Uterus (tissue), 4 donors: ENCODE data around the gene RNF32. TPM values are rescaled to one million over a fixed set of nuclear protein-coding genes. Genes with fewer than 3 reads are reported as not detected.
"Not testable (repeated sequence)": the region's sequence is repeated elsewhere in the genome, so short reads cannot be mapped to it uniquely, and the experiment has no call there.

Source experiments
- DNase-seq, 2 donors: peaks; one replicate each; pipeline ENCODE4 v3.0.0-alpha.2; 2019 to 2020
- H3K27ac ChIP-seq, 2 donors: fragments of 200-600 bp; sonication (generic); 1 replicate in 1 of 2; 2 replicates in 1 of 2; pipeline ENCODE4 v1.5.1; 2016 to 2018
- H3K27me3 ChIP-seq, 2 donors: fragments of 200-600 bp; sonication (generic); one replicate each; pipeline ENCODE4 v1.5.1; 2018 to 2019; ENCODE audit warnings: control low read depth in 1 of 2
- H3K36me3 ChIP-seq, 2 donors: fragments of 200-600 bp; sonication (generic); one replicate each; pipeline ENCODE4 v1.5.1; 2019; ENCODE audit warnings: control low read depth in 1 of 2
- H3K4me1 ChIP-seq, 2 donors: fragments of 200-600 bp; sonication (generic); one replicate each; pipeline ENCODE4 v1.5.1; 2018 to 2019; ENCODE audit warnings: control low read depth in 1 of 2
- H3K4me3 ChIP-seq, 2 donors: fragments of 200-600 bp; sonication (generic); 1 replicate in 1 of 2; 2 replicates in 1 of 2; pipeline ENCODE4 v1.5.1; 2018 to 2019; ENCODE audit warnings: mild to moderate bottlenecking in 1 of 2
- H3K9me3 ChIP-seq, 2 donors: fragments of 200-600 bp; sonication (generic); one replicate each; pipeline ENCODE4 v1.5.1; 2019; ENCODE audit warnings: control low read depth in 1 of 2
- CTCF ChIP-seq, 4 experiments: fragments of 200-600 bp in 2 of 4; fragments of 450-650 bp in 2 of 4; sonication (generic) in 2 of 4; IDR thresholded peaks; one replicate each; pipeline ENCODE4 v1.5.1; 2016 to 2019; ENCODE audit warnings: antibody characterized with exemption in 4 of 4, mild to moderate bottlenecking in 2 of 4, moderate library complexity in 1 of 4
- POLR2A ChIP-seq, 2 donors: fragments of 450-650 bp; IDR thresholded peaks; one replicate each; pipeline ENCODE4 v1.6.1; 2016; ENCODE audit warnings: antibody characterized with exemption in 2 of 2, mild to moderate bottlenecking in 1 of 2, moderate library complexity in 1 of 2
- intact Hi-C: fragments of 100-400 bp; cut with DNase I; formaldehyde crosslinking; loops from one replicate; pipeline ENCODE4 v1.15.1; 2023; ENCODE audit warnings: low total_unique reads
- total RNA-seq, 4 donors: library from RNA; depleted of rRNA in 3 of 4; stranded (reverse); fragments of >200 nt in 3 of 4; gene quantifications; one replicate each; pipeline versions ENCODE4 v1.1.0 to v1.2.4, GENCODE V29; 2014 to 2023
- donor health status: DM: yes; HTN: yes; CAD: no.

RNF32 gene
- total RNA-seq, 4 donors from 2014 or later = 0.41 to 0.58 TPM; not detected in 2

DNA sequence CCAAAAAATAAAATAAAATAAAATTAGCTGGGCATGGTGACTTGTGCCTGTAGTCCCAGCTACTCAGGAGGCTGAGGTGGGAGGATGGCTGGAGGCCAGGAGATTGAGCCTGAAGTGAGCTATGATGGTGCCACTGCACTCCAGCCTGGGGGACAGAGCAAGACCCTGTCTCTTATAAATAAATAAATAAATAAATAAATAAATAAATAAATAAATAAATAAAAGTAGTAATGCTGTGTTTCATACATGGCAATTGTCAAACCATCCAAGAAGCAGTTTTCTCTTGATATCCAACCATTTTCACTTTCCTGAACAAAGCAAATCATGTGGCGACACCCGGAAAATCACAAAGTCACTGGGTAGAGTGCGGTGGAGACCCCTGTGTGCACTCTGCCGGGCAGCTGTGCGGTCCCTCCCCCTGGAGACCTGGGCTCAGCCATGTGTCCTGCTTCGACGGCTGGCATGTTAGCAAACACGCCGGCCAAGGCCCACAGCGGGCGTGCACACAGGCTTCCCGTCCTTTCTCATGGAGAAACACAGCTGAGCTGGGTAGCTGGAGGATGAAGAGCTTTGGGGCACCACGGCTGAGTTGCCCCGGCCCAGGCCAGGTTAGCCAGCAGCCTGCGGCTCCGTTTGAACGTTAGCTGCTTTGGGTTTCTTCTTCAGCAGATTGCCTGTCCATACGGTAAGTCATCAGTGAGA, 22.3 kb upstream of the RNF32 start:
- TF ChIP-seq CTCF (IDR thresholded peaks at IDR 0.05) (no peak), POLR2A (IDR thresholded peaks at IDR 0.05) (no peak)
- intact Hi-C loops = no loop called here
- no peak for DNase-seq
- H3K27me3 ChIP-seq = no peaks in the 10 kb centered on the region
- H3K27ac ChIP-seq = no peak overlapping the region
- no peaks in the 10 kb centered on the region for H3K4me1 ChIP-seq
- no peak overlapping the region for H3K4me3 ChIP-seq
- H3K36me3 ChIP-seq = no peaks in the 10 kb centered on the region
- H3K9me3 ChIP-seq = peaks cover 0 to 8% of the 10 kb centered on the region in 2 donors

GRCh38 chr7:156618780-156619367, 21.7 kb upstream of the RNF32 start:
- Histone ChIP-seq H3K9me3 (peaks cover 0 to 8% of the 10 kb centered on the region in 2 donors), H3K4me1 (no peaks in the 10 kb centered on the region), H3K4me3 (no peak overlapping the region), H3K27ac (no peak overlapping the region), H3K27me3 (no peaks in the 10 kb centered on the region), H3K36me3 (no peaks in the 10 kb centered on the region)
- intact Hi-C loops = no loop called here
- DNase-seq = no peak
- TF ChIP-seq POLR2A (IDR thresholded peaks at IDR 0.05) (no peak), CTCF (IDR thresholded peaks at IDR 0.05) (no peak)

GRCh38 chr7:156619488-156620290, 20.9 kb upstream of the RNF32 start:
- intact Hi-C loops = not testable (repeated sequence)

DNA sequence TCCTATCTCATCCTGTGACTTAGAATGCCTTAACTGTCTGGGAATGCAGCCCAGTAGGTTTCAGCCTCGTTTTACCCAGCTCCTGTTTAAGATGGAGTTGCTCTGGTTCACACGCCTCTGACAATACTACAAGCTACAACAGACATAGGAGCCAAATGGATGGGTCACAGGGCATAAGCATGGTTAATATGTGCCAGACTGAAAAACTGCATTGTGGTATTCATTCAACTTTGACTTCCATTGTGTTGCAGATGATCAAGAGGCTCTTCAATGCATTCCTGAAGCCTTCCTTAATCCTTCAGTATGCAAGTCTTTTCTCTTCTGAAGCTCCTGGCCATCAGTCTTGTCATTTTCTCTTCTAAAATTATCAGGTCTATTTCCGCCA, 20.3 kb upstream of the RNF32 start:
- H3K36me3 ChIP-seq = no peaks in the 10 kb centered on the region
- peaks cover 0 to 8% of the 10 kb centered on the region in 2 donors for H3K9me3 ChIP-seq
- H3K27me3 ChIP-seq = no peaks in the 10 kb centered on the region
- H3K4me3 ChIP-seq = no peak overlapping the region
- intact Hi-C loops = no loop called here
- H3K27ac ChIP-seq = no peak overlapping the region
- no peak for DNase-seq
- no peaks in the 10 kb centered on the region for H3K4me1 ChIP-seq
- TF ChIP-seq CTCF (IDR thresholded peaks at IDR 0.05) (no peak), POLR2A (IDR thresholded peaks at IDR 0.05) (no peak)

More at GRCh38 chr7:156619488-156620290, 20.9 kb upstream of the RNF32 start:
- not testable (repeated sequence) for H3K27ac ChIP-seq, H3K4me1 ChIP-seq, H3K9me3 ChIP-seq, DNase-seq, H3K27me3 ChIP-seq, H3K4me3 ChIP-seq, H3K36me3 ChIP-seq

DNA sequence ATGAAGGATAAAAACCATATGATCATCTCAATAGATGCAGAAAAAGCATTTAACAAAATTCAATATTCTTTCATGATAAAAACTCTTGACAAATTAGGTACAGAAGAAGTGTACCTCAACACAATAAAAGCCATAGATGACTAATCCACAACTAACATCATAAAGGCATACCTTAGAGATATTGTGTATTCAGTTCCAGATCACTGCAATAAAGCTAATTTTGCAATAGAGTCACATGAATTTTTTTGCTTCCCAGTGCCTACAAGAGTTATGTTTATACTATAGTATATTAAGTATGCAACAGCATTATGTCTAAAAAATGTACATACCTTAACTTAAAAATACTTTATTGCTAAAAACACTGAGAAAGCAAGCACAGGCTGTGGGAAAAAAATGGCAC, 18.9 kb upstream of the RNF32 start:
- TF ChIP-seq POLR2A (IDR thresholded peaks at IDR 0.05) = no peak
- TF ChIP-seq CTCF (IDR thresholded peaks at IDR 0.05) = no peak
- intact Hi-C loops = no loop called here
- no peak for DNase-seq
- H3K27ac ChIP-seq = no peak overlapping the region
- H3K27me3 ChIP-seq = no peaks in the 10 kb centered on the region
- H3K4me3 ChIP-seq = no peak overlapping the region
- H3K36me3 ChIP-seq = no peaks in the 10 kb centered on the region
- H3K4me1 ChIP-seq = no peaks in the 10 kb centered on the region
- H3K9me3 ChIP-seq = peaks cover 0 to 8% of the 10 kb centered on the region in 2 donors
